Transverse colon (tissue), 4 donors: ENCODE data around the gene CAPN15.

Experiments
- POLR2A ChIP-seq: fragments of 450-650 bp; IDR thresholded peaks from one replicate; pipeline ENCODE4 v1.6.1; 2016; ENCODE audit warnings: antibody characterized with exemption, mild to moderate bottlenecking, moderate library complexity
- POLR2AphosphoS5 ChIP-seq, 3 donors: sonication (generic); formaldehyde crosslinking; IDR thresholded peaks; one replicate each; pipeline ENCODE4 v1.6.1; 2016; ENCODE audit warnings: antibody characterized with exemption in 3 of 3
- TF ChIP-seq, protein P1 (sequence below), 5 experiments: fragments of 200-600 bp in 3 of 5; fragments of 450-650 bp in 2 of 5; sonication (generic) in 3 of 5; IDR thresholded peaks; 1 replicate in 2 of 5; 2 replicates in 3 of 5; pipeline ENCODE4 v1.5.1; 2016 to 2017; ENCODE audit warnings: antibody characterized with exemption in 5 of 5, inconsistent platforms in 3 of 5, mild to moderate bottlenecking in 2 of 5, moderate library complexity in 1 of 5

DNA sequence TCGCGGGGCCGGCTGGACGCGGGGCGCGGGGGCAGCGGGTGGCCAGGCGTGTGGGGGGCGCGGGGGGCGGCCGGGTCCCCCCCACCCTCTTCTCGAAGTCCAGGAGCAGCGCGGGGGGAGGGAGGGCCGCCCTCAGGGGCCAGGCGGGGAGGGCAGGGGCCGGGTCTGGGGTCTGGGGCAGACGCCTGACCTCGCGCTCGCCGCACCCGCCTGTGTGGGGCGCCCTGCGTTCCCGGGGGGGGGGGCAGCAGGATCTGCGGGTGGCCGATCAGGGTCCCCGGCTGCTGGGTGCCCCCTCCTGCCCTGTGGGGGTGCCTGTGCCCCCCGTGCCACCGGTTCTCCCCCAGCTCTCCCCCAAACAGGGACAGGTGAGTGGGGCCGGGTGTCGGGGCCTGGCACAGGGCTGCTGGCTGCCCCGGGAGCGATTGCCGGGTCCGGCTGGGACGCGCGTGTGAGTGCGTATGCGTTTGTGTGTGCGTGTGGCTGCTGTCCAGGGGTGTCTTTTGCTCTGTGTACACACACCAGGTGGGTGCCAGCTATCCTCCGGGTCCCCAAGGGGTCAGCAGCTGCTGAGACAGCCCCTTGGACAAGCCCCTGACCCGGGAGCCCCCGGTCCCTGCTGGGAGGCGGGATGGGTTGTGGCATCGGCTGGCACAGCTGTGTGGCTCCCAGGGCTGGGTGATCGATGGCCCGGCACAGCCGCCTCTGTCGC is 33.3 kb downstream of the CAPN15 start:
- TF ChIP-seq, protein P1, sequence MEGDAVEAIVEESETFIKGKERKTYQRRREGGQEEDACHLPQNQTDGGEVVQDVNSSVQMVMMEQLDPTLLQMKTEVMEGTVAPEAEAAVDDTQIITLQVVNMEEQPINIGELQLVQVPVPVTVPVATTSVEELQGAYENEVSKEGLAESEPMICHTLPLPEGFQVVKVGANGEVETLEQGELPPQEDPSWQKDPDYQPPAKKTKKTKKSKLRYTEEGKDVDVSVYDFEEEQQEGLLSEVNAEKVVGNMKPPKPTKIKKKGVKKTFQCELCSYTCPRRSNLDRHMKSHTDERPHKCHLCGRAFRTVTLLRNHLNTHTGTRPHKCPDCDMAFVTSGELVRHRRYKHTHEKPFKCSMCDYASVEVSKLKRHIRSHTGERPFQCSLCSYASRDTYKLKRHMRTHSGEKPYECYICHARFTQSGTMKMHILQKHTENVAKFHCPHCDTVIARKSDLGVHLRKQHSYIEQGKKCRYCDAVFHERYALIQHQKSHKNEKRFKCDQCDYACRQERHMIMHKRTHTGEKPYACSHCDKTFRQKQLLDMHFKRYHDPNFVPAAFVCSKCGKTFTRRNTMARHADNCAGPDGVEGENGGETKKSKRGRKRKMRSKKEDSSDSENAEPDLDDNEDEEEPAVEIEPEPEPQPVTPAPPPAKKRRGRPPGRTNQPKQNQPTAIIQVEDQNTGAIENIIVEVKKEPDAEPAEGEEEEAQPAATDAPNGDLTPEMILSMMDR (IDR thresholded peaks at IDR 0.05) = no peak
- no peak for TF ChIP-seq POLR2A
- TF ChIP-seq POLR2AphosphoS5 (IDR thresholded peaks at IDR 0.05) = no peak
